Mucosa of rectum (tissue), 2 donors: ENCODE data around the gene RASA3.

ENCODE experiments used
- H3K27ac ChIP-seq, 2 donors: one replicate each; pipeline ENCODE4 v1.7.0; 2013; ENCODE audit warnings: inconsistent platforms in 2 of 2, low read depth in 2 of 2, low read length in 2 of 2
- H3K27me3 ChIP-seq, 2 donors: one replicate each; pipeline ENCODE4 v1.7.0; 2013; ENCODE audit warnings: low read length in 2 of 2; ENCODE audit not compliant: control insufficient read depth in 2 of 2, insufficient read depth in 2 of 2
- H3K36me3 ChIP-seq, 2 donors: one replicate each; pipeline ENCODE4 v1.7.0; 2013; ENCODE audit warnings: low read length in 2 of 2; ENCODE audit not compliant: control insufficient read depth in 2 of 2, insufficient read depth in 2 of 2
- H3K4me1 ChIP-seq, 2 donors: one replicate each; pipeline ENCODE4 v1.7.0; 2013; ENCODE audit warnings: low read length in 2 of 2, mild to moderate bottlenecking in 1 of 2; ENCODE audit not compliant: control insufficient read depth in 2 of 2, insufficient read depth in 2 of 2
- H3K4me3 ChIP-seq, 2 donors: one replicate each; pipeline ENCODE4 v1.7.0; 2013; ENCODE audit warnings: low read length in 2 of 2
- H3K9ac ChIP-seq, 2 donors: one replicate each; pipeline ENCODE4 v1.7.0; 2013; ENCODE audit warnings: low read length in 2 of 2, low read depth in 1 of 2, mild to moderate bottlenecking in 1 of 2
- H3K9me3 ChIP-seq, 2 donors: one replicate each; pipeline ENCODE4 v1.7.0; 2013; ENCODE audit warnings: low read length in 2 of 2; ENCODE audit not compliant: control insufficient read depth in 2 of 2
- donor health status: healthy.
- donor health status: Normal muscosa, but diverticular disease.

Gene RASA3

GRCh38 chr13:113943821-113944565 lies 188.4 kb downstream of the RASA3 start:
- no peak overlapping the region for H3K9ac ChIP-seq
- no peaks in the 10 kb centered on the region for H3K9me3 ChIP-seq
- H3K4me3 ChIP-seq, result no peak overlapping the region
- H3K27me3 ChIP-seq, result peaks cover 2 to 6% of the 10 kb centered on the region in 2 donors
- H3K36me3 ChIP-seq, result no peaks in the 10 kb centered on the region
- H3K4me1 ChIP-seq, result peaks cover 2 to 4% of the 10 kb centered on the region in 2 donors
- no peak overlapping the region for H3K27ac ChIP-seq

- Histone ChIP-seq H3K4me1 (peaks cover 5 to 9% of the 10 kb centered on the region in 2 donors), H3K27me3 (peaks cover 7 to 10% of the 10 kb centered on the region in 2 donors), H3K36me3 (no peaks in the 10 kb centered on the region), H3K4me3 (no peak overlapping the region), H3K9ac (no peak overlapping the region), H3K9me3 (no peaks in the 10 kb centered on the region), H3K27ac (no peak overlapping the region)
These were observed 189.8 kb downstream of the RASA3 start for GRCh38 chr13:113942591-113943103.

- Histone ChIP-seq H3K9me3 (no peaks in the 10 kb centered on the region), H3K4me3 (no peak overlapping the region), H3K27me3 (peaks cover 7 to 10% of the 10 kb centered on the region in 2 donors), H3K27ac (no peak overlapping the region), H3K9ac (no peak overlapping the region), H3K4me1 (peaks cover 3 to 9% of the 10 kb centered on the region in 2 donors), H3K36me3 (no peaks in the 10 kb centered on the region)
These were observed 190.7 kb downstream of the RASA3 start for GRCh38 chr13:113941571-113942191.

DNA sequence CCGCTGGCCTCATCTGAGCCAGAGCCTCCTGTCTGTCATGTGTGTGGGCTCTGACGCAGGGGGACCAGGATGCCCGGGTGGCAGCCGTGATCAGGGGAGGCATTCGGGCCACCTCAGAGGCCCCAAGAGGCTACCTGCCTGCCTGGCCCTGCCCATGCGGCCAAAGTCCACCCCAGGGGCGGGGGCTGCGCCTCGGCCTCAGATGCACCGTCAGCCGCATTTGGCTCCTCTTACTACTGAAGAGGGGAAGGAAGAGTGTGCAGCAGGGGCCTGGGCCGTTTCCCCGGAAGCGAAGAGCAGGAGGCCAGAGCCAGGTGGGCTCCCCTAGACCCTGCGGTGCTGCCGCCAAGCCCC lies 192.5 kb downstream of the RASA3 start:
- no peaks in the 10 kb centered on the region for H3K9me3 ChIP-seq
- H3K36me3 ChIP-seq, result no peaks in the 10 kb centered on the region
- H3K27me3 ChIP-seq, result peaks cover 7 to 10% of the 10 kb centered on the region in 2 donors
- H3K4me1 ChIP-seq, result peaks cover 3 to 9% of the 10 kb centered on the region in 2 donors
- H3K4me3 ChIP-seq, result no peak overlapping the region
- no peak overlapping the region for H3K9ac ChIP-seq
- no peak overlapping the region for H3K27ac ChIP-seq

- Histone ChIP-seq H3K4me1 (peaks cover 3 to 9% of the 10 kb centered on the region in 2 donors), H3K4me3 (no peak overlapping the region), H3K9ac (no peak overlapping the region), H3K27ac (no peak overlapping the region), H3K36me3 (no peaks in the 10 kb centered on the region), H3K27me3 (peaks cover 8 to 10% of the 10 kb centered on the region in 2 donors), H3K9me3 (no peaks in the 10 kb centered on the region)
These were observed 193.1 kb downstream of the RASA3 start for GRCh38 chr13:113939129-113939943.

- H3K4me3 ChIP-seq, result no peak overlapping the region
- H3K36me3 ChIP-seq, result no peaks in the 10 kb centered on the region
- no peak overlapping the region for H3K27ac ChIP-seq
- peaks cover 8 to 10% of the 10 kb centered on the region in 2 donors for H3K27me3 ChIP-seq
- H3K4me1 ChIP-seq, result peaks cover 3 to 9% of the 10 kb centered on the region in 2 donors
- no peak overlapping the region for H3K9ac ChIP-seq
- no peaks in the 10 kb centered on the region for H3K9me3 ChIP-seq
These were observed 193.7 kb downstream of the RASA3 start for GRCh38 chr13:113938716-113939115.

DNA sequence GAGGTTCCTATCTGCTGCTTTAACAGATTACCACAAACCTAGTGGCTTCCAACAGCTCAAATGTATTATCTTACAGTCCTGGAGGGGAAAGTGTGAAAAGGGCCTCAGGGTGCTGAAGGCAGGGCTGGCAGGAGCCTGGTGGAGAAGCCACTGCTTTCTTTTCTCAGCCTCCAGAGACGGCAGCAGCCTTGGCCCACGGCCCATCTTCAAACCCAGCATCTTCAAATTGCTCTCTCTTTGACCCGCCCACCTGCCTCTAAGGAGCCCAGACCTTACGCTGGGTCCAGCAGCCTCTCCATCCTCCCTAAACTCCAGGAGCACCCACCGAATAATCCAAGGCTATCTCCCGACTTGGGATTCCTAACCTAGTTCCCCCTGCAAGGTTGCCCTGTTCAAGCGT lies 194.2 kb downstream of the RASA3 start:
- Histone ChIP-seq H3K27ac (no peak overlapping the region), H3K36me3 (no peaks in the 10 kb centered on the region), H3K9me3 (no peaks in the 10 kb centered on the region), H3K4me1 (peaks cover 3 to 9% of the 10 kb centered on the region in 2 donors), H3K4me3 (no peak overlapping the region), H3K27me3 (peaks cover 8 to 10% of the 10 kb centered on the region in 2 donors), H3K9ac (no peak overlapping the region)

DNA sequence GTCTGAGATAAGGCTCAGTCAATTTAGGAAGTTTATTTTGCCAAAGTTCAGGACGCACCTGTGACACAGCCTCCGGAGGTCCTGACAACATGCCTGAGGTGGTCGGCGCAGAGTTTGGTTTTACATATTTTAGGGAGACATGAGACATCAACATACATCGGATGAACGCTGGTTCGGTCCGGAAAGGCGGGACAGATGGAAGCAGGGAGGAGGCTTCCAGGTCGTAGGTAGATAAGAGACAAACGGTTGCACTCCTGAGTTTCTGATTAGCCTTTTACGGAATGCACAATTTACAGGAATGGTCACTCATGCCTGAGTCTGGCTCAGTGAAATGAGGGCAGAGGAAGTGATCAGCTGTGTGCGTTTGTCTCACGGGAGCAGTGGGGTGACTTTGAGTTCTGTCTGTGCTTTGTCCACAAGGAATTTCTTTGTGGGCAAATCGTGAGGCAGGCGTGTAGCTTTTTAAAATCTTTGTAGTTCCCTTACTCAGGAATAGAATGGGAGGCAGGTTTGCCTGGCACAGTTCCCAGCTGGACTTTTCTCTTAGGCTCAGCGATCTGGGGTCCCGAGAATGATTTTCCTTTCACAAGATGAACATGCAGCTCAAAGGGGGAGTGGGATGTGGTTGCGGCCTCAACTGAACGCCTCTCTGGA lies 194.8 kb downstream of the RASA3 start:
- Histone ChIP-seq H3K4me3 (no peak overlapping the region), H3K4me1 (peaks cover 3 to 9% of the 10 kb centered on the region in 2 donors), H3K9ac (no peak overlapping the region), H3K9me3 (no peaks in the 10 kb centered on the region), H3K36me3 (no peaks in the 10 kb centered on the region), H3K27ac (no peak overlapping the region), H3K27me3 (peaks cover 8 to 10% of the 10 kb centered on the region in 2 donors)

DNA sequence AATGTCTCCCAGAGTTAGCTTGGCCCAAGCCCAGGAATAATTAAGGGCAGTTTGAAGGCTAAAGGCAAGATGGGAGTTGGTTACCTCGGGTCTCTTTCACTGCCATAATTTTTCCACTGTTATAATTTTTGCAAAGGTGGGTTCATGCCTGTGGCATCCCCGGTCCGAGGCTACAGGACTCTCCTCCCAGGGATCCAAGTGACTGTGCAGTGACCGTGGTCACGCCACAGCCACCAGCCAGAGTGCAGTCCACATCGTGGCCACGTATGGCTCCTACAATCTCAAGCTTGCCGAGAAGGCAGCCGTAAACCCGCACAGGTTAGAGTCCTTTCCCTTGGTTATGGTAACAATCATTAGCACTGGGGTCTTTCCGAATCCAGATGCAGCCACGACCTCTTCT lies 195.3 kb downstream of the RASA3 start:
- no peak overlapping the region for H3K27ac ChIP-seq
- H3K4me1 ChIP-seq, result peaks cover 3 to 9% of the 10 kb centered on the region in 2 donors
- H3K36me3 ChIP-seq, result no peaks in the 10 kb centered on the region
- H3K27me3 ChIP-seq, result peaks cover 8 to 10% of the 10 kb centered on the region in 2 donors
- H3K4me3 ChIP-seq, result no peak overlapping the region
- H3K9me3 ChIP-seq, result no peaks in the 10 kb centered on the region
- H3K9ac ChIP-seq, result no peak overlapping the region
